ENCODE results near the gene RAB31. TPM values are rescaled to one million over a fixed set of nuclear protein-coding genes. Genes with fewer than 3 reads are reported as not detected.

The RAB31 gene
- total and polyA plus RNA-seq, 2 of the 13 experiments (the other 11 are each of a cell fraction or from before 2014, with no cell fraction given), result 1.1 to 1.7 TPM

GRCh38 chr18:9765501-9765900 is 57.4 kb downstream of the RAB31 start (continued):
- TF ChIP-seq GMEB1 (CRISPR knock-in tag; IDR thresholded peaks at IDR 0.05; ENCODE audit: borderline replicate concordance) (no peak), PBX2 (CRISPR knock-in tag; IDR thresholded peaks at IDR 0.05) (no peak), ZMYM2 (CRISPR knock-in tag; IDR thresholded peaks at IDR 0.05) (no peak), SNAPC2 (CRISPR knock-in tag; IDR thresholded peaks at IDR 0.05) (no peak), MTA3 (CRISPR knock-in tag; IDR thresholded peaks at IDR 0.05) (no peak), MTF1 (CRISPR knock-in tag; IDR thresholded peaks at IDR 0.05) (no peak), ZNF460 (CRISPR knock-in tag; IDR thresholded peaks at IDR 0.05; ENCODE audit: borderline replicate concordance) (no peak), HOXA5 (CRISPR knock-in tag; IDR thresholded peaks at IDR 0.05) (no peak), TFAP4 (IDR thresholded peaks at IDR 0.05; ENCODE audit: borderline replicate concordance, low read depth) (no peak), ELK4 (CRISPR knock-in tag; IDR thresholded peaks at IDR 0.05; ENCODE audit: borderline replicate concordance) (no peak), SIX1 (CRISPR knock-in tag; IDR thresholded peaks at IDR 0.05; ENCODE audit: borderline replicate concordance) (peak; percentile 90; the same call in 1 of the 2 replicates), CEBPZ (IDR thresholded peaks at IDR 0.05; ENCODE audit: low read length) (no peak), HDAC2 (CRISPR knock-in tag; IDR thresholded peaks at IDR 0.05) (0 out of 2 replicates have a peak, but pooled peaks have one; percentile 20), ATF5 (CRISPR knock-in tag; IDR thresholded peaks at IDR 0.05; ENCODE audit: low read depth) (no peak), MEIS2 (CRISPR knock-in tag; IDR thresholded peaks at IDR 0.05) (no peak), ZFX (CRISPR knock-in tag; IDR thresholded peaks at IDR 0.05; ENCODE audit: low read depth) (peak; percentile 52; the same call in 1 of the 2 replicates), IKZF1 (IDR thresholded peaks at IDR 0.05) (no peak), ZNF766 (CRISPR knock-in tag; IDR thresholded peaks at IDR 0.05; ENCODE audit: borderline replicate concordance) (no peak), RNF219 (CRISPR knock-in tag; IDR thresholded peaks at IDR 0.05) (no peak), ZSCAN30 (CRISPR knock-in tag; IDR thresholded peaks at IDR 0.05) (no peak)
